HG03575 (cell line): Measurements from ENCODE around the gene ZBED2.

Experiments used
- ATAC-seq: cut with Tn5 transposase; IDR thresholded peaks from one replicate; pipeline ENCODE4 v1.9.1; 2021; ENCODE audit not compliant: unreplicated experiment, insufficient number of reproducible peaks, low FRiP score; ENCODE audit errors: extremely low read depth

Gene ZBED2

GRCh38 chr3:111605493-111605892 lies 10.3 kb upstream of the ZBED2 start:
- ATAC-seq = no peak

GRCh38 chr3:111605018-111605417 lies 9.9 kb upstream of the ZBED2 start:
- no peak for ATAC-seq

- no peak for ATAC-seq
These were observed 9.0 kb upstream of the ZBED2 start for GRCh38 chr3:111604119-111604518.

GRCh38 chr3:111603679-111604078 lies 8.5 kb upstream of the ZBED2 start:
- no peak for ATAC-seq

GRCh38 chr3:111601810-111602209 lies 6.7 kb upstream of the ZBED2 start:
- no peak for ATAC-seq

- no peak for ATAC-seq
These were observed 3.4 kb upstream of the ZBED2 start for GRCh38 chr3:111598552-111598951.

GRCh38 chr3:111598139-111598538 lies 3.0 kb upstream of the ZBED2 start:
- ATAC-seq = no peak

GRCh38 chr3:111596328-111596727 lies 1.2 kb upstream of the ZBED2 start:
- ATAC-seq = no peak

GRCh38 chr3:111594781-111595180 lies 365 bp downstream of the ZBED2 start:
- ATAC-seq = no peak

- ATAC-seq = peak; percentile 61
These were observed 941 bp downstream of the ZBED2 start for GRCh38 chr3:111594205-111594604.

- ATAC-seq = no peak
These were observed 1.5 kb downstream of the ZBED2 start for GRCh38 chr3:111593666-111594065.

- no peak for ATAC-seq
These were observed 2.2 kb downstream of the ZBED2 start for GRCh38 chr3:111592936-111593335.

GRCh38 chr3:111592143-111592542 lies 3.0 kb downstream of the ZBED2 start:
- ATAC-seq = no peak

GRCh38 chr3:111591555-111591954 lies 3.6 kb downstream of the ZBED2 start:
- no peak for ATAC-seq

GRCh38 chr3:111590143-111590491 lies 5.0 kb downstream of the ZBED2 start:
- no peak for ATAC-seq

GRCh38 chr3:111589303-111590142 lies 5.6 kb downstream of the ZBED2 start:
- ATAC-seq = no peak

- ATAC-seq = no peak
These were observed 6.6 kb downstream of the ZBED2 start for GRCh38 chr3:111588527-111588926.

GRCh38 chr3:111585217-111585616 lies 9.9 kb downstream of the ZBED2 start:
- ATAC-seq = no peak

GRCh38 chr3:111584744-111585143 lies 10.4 kb downstream of the ZBED2 start:
- ATAC-seq = no peak

- no peak for ATAC-seq
These were observed 13.0 kb downstream of the ZBED2 start for GRCh38 chr3:111582120-111582474.
